H1 (cell line): ENCODE results near the gene RGS3. TPM values are rescaled to one million over a fixed set of nuclear protein-coding genes. Genes with fewer than 3 reads are reported as not detected.

Experiments used
- CTCF ChIA-PET: fragments of 300-600 bp; sonication (Branson Sonifier 250); formaldehyde crosslinking; loops from one replicate; lab custom pipeline; 2021; ENCODE audit not compliant: partially characterized antibody; lab: Charles Lee
- POLR2A ChIA-PET: fragments of 300-600 bp; sonication (Branson Sonifier 250); formaldehyde crosslinking; loops from one replicate; lab custom pipeline; 2021; ENCODE audit warnings: inconsistent platforms; ENCODE audit not compliant: partially characterized antibody; lab: Charles Lee
- DNase-seq, 2 experiments: peaks; one replicate each; pipeline versions ENCODE4 v3.0.0 to v3.0.0-alpha.2; 2010 to 2022; ENCODE audit warnings: low spot score in 2 of 2, low read depth in 1 of 2, mixed read lengths in 1 of 2
- FAIRE-seq: peaks from 2 replicates; lab custom pipeline; 2011; peaks lifted over from hg19 to GRCh38; lab: Jason Lieb, UNC
- H2AFZ ChIP-seq: 2 replicates; pipeline ENCODE4 v1.8.1; 2012; ENCODE audit warnings: low read length, inconsistent platforms
- H2AK5ac ChIP-seq: 2 replicates; pipeline ENCODE4 v1.6.1; 2013; ENCODE audit warnings: low read depth, low read length
- H2BK120ac ChIP-seq: replicated peaks from 2 replicates; pipeline ENCODE3; 2013; ENCODE audit warnings: low read depth, low read length, inconsistent platforms
- H2BK12ac ChIP-seq: 2 replicates; pipeline ENCODE4 v1.6.1; 2013; ENCODE audit warnings: low read depth, low read length
- H2BK15ac ChIP-seq: 2 replicates; pipeline ENCODE4 v1.6.1; 2013; ENCODE audit warnings: low read length
- H2BK20ac ChIP-seq: 2 replicates; pipeline ENCODE4 v1.6.1; 2013; ENCODE audit warnings: low read length
- H2BK5ac ChIP-seq: 2 replicates; pipeline ENCODE4 v1.6.1; 2013; ENCODE audit warnings: low read depth, low read length
- H3K14ac ChIP-seq: 2 replicates; pipeline ENCODE4 v1.6.1; 2013; ENCODE audit warnings: inconsistent platforms; ENCODE audit not compliant: insufficient read length
- H3K18ac ChIP-seq: 2 replicates; pipeline ENCODE4 v1.6.1; 2013; ENCODE audit warnings: low read length; ENCODE audit errors: extremely low read depth
- H3K23ac ChIP-seq: 2 replicates; pipeline ENCODE4 v1.6.1; 2013; ENCODE audit warnings: inconsistent platforms; ENCODE audit not compliant: insufficient read length
- H3K23me2 ChIP-seq: 2 replicates; pipeline ENCODE4 v1.6.1; 2013; ENCODE audit warnings: low read depth, low read length
- H3K27ac ChIP-seq: 2 replicates; pipeline ENCODE4 v1.6.1; 2011; ENCODE audit warnings: low read depth, low read length, inconsistent platforms
- H3K27me3 ChIP-seq, 4 experiments: replicated peaks in 1 of 4; 1 replicate in 1 of 4; 2 replicates in 3 of 4; pipeline versions ENCODE4 v1.6.1 to v1.8.1; 2011 to 2013; ENCODE audit warnings: low read length in 3 of 4, mild to moderate bottlenecking in 3 of 4, inconsistent platforms in 2 of 4, mixed read lengths in 2 of 4, moderate library complexity in 1 of 4; ENCODE audit not compliant: control insufficient read depth in 3 of 4, insufficient read depth in 3 of 4; ENCODE audit errors: extremely low read depth in 1 of 4
- H3K36me3 ChIP-seq, 4 experiments: 2 replicates each; pipeline versions ENCODE4 v1.6.1 to v1.8.1; 2011 to 2013; ENCODE audit warnings: mild to moderate bottlenecking in 4 of 4, low read length in 3 of 4, moderate library complexity in 2 of 4, control low read depth in 1 of 4, inconsistent platforms in 1 of 4; ENCODE audit not compliant: insufficient read depth in 4 of 4, control insufficient read depth in 2 of 4
- H3K4ac ChIP-seq: replicated peaks from 2 replicates; pipeline ENCODE3; 2013; ENCODE audit warnings: low read length, low read depth, mixed read lengths, inconsistent platforms; ENCODE audit not compliant: insufficient read length
- H3K4me1 ChIP-seq, 4 experiments: replicated peaks in 1 of 4; 1 replicate in 1 of 4; 2 replicates in 3 of 4; pipeline versions ENCODE4 v1.6.1 to v1.8.1; 2011 to 2013; ENCODE audit warnings: low read length in 3 of 4, inconsistent platforms in 2 of 4, mixed read lengths in 1 of 4; ENCODE audit not compliant: insufficient read depth in 4 of 4, control insufficient read depth in 3 of 4
- H3K4me2 ChIP-seq, 2 experiments: 2 replicates each; pipeline versions ENCODE4 v1.6.1 to v1.8.1; 2011 to 2013; ENCODE audit warnings: low read depth in 2 of 2, low read length in 2 of 2, control low read depth in 1 of 2, inconsistent platforms in 1 of 2, mild to moderate bottlenecking in 1 of 2; ENCODE audit not compliant: insufficient read depth in 1 of 2
- H3K4me3 ChIP-seq, 4 experiments: fragments of 200-600, 300-600 bp in 1 of 4; sonication (generic), shearing (Covaris generic), sonication (Bioruptor Twin) in 1 of 4; 2 replicates each; pipeline versions ENCODE4 v1.5.1 to v1.8.1; 2011 to 2016; ENCODE audit warnings: low read length in 4 of 4, low read depth in 3 of 4, control low read depth in 2 of 4, inconsistent platforms in 2 of 4, mild to moderate bottlenecking in 2 of 4, mixed read lengths in 1 of 4, moderate library complexity in 1 of 4; ENCODE audit not compliant: insufficient read depth in 2 of 4; ENCODE audit errors: extremely low read depth in 1 of 4
- H3K56ac ChIP-seq: replicated peaks from 2 replicates; pipeline ENCODE3; 2013; ENCODE audit warnings: low read depth, mild to moderate bottlenecking, mixed read lengths, low read length, inconsistent platforms; ENCODE audit not compliant: insufficient read length
- H3K79me1 ChIP-seq: 2 replicates; pipeline ENCODE4 v1.6.1; 2013; ENCODE audit warnings: low read depth, low read length, control low read depth
- H3K79me2 ChIP-seq, 2 experiments: 2 replicates each; pipeline versions ENCODE4 v1.6.1 to v1.8.1; 2012 to 2013; ENCODE audit warnings: low read length in 2 of 2, mild to moderate bottlenecking in 2 of 2, inconsistent platforms in 1 of 2; ENCODE audit not compliant: insufficient read depth in 2 of 2, control insufficient read depth in 1 of 2
- H3K9ac ChIP-seq, 4 experiments: replicated peaks in 1 of 4; 1 replicate in 1 of 4; 2 replicates in 3 of 4; pipeline versions ENCODE4 v1.6.1 to v1.8.1; 2011 to 2013; ENCODE audit warnings: low read depth in 3 of 4, low read length in 3 of 4, control low read depth in 2 of 4, mild to moderate bottlenecking in 2 of 4, moderate library complexity in 2 of 4, inconsistent platforms in 1 of 4; ENCODE audit errors: extremely low read depth in 1 of 4
- H3K9me3 ChIP-seq, 2 experiments: 2 replicates each; pipeline versions ENCODE4 v1.6.1 to v1.8.1; 2012 to 2013; ENCODE audit warnings: mild to moderate bottlenecking in 2 of 2, moderate library complexity in 2 of 2, control low read depth in 1 of 2, inconsistent platforms in 1 of 2, low read depth in 1 of 2, low read length in 1 of 2, mixed read lengths in 1 of 2; ENCODE audit not compliant: insufficient read depth in 2 of 2
- H4K20me1 ChIP-seq, 2 experiments: replicated peaks in 1 of 2; 2 replicates each; pipeline versions ENCODE3 to v1.8.1; 2011 to 2013; ENCODE audit warnings: inconsistent platforms in 2 of 2, low read length in 2 of 2, mild to moderate bottlenecking in 1 of 2; ENCODE audit not compliant: insufficient read depth in 2 of 2, control insufficient read depth in 1 of 2
- H4K5ac ChIP-seq: 2 replicates; pipeline ENCODE4 v1.6.1; 2013; ENCODE audit warnings: low read length, low read depth, mixed read lengths, inconsistent platforms; ENCODE audit not compliant: insufficient read length
- H4K8ac ChIP-seq: 2 replicates; pipeline ENCODE4 v1.8.0; 2013; ENCODE audit warnings: mild to moderate bottlenecking, moderate library complexity, low read length, inconsistent platforms; ENCODE audit not compliant: insufficient read depth; ENCODE audit errors: extremely low read depth
- H4K91ac ChIP-seq: replicated peaks from 2 replicates; pipeline ENCODE3; 2013; ENCODE audit warnings: low read length, mixed read lengths, inconsistent platforms; ENCODE audit not compliant: insufficient read length
- POLR2A ChIP-seq, 2 experiments: IDR thresholded peaks; 1 replicate in 1 of 2; 2 replicates in 1 of 2; pipeline ENCODE4 v1.6.1; 2011; ENCODE audit warnings: low read depth in 2 of 2, low read length in 2 of 2, mild to moderate bottlenecking in 2 of 2; ENCODE audit errors: control extremely low read depth in 1 of 2
- WGBS, 2 experiments: shearing (Covaris generic) in 1 of 2; methylation state at CpG; one replicate each; pipeline versions ENCODE4 v1.1.6 to v1.1.7; 2013 to 2015; ENCODE audit warnings: low lambda C conversion rate in 2 of 2, mixed read lengths in 2 of 2, inconsistent platforms in 1 of 2, low coverage in 1 of 2, missing lambda C conversion rate in 1 of 2; ENCODE audit not compliant: insufficient replicate concordance in 2 of 2, insufficient coverage in 1 of 2, insufficient read length in 1 of 2; ENCODE audit errors: extremely low coverage in 1 of 2, missing lambda C conversion rate in 1 of 2; 5-methylcytosine and 5-hydroxymethylcytosine counted together
- polyA plus RNA-seq, 7 experiments: library from polyadenylated mRNA; depleted of rRNA in 3 of 7; stranded (reverse) in 5 of 7; unstranded in 2 of 7; fragments of >200 nt in 5 of 7; fragments of 200-250 nt in 2 of 7; gene quantifications; 1 replicate in 5 of 7; 2 replicates in 1 of 7; 4 replicates in 1 of 7; pipeline versions ENCODE4 v1.2.1 to v1.2.3, GENCODE V29; 2011 to 2013; ENCODE audit warnings: missing spikeins in 2 of 7, mixed read lengths in 2 of 7
- total RNA-seq: library from RNA; stranded (reverse); fragmentation: NEBNext Ultra II Directional; extraction: Animal tissue kit (Norgen Biotek cat#: 25700); gene quantifications from 2 replicates; pipeline ENCODE4 v1.2.1, GENCODE V29; 2021

The RGS3 gene
- total and polyA plus RNA-seq, 2 of the 8 experiments (the other 6 are each of a cell fraction or from before 2014, with no cell fraction given), result 12.6 to 18.2 TPM

- WGBS, 2 experiments, result 98% methylated on average over 9 of the region's 9 CpGs; no CpG with 5 or more reads in 1 of the 2 experiments
- Histone ChIP-seq H4K20me1 (no peaks in the 10 kb centered on the region), H3K79me1 (no peaks in the 10 kb centered on the region), H3K56ac (no peak overlapping the region), H2AK5ac (no peak overlapping the region), H2BK120ac (no peak overlapping the region), H3K4me1 (peaks cover 0 to 5% (median 2%) of the 10 kb centered on the region in 4 experiments; a peak in 3 of 7 replicates), H3K4me3 (no peak overlapping the region), H3K9me3 (no peaks in the 10 kb centered on the region), H3K79me2 (no peaks in the 10 kb centered on the region), H3K27me3 (no peaks in the 10 kb centered on the region), H2BK15ac (no peak overlapping the region), H3K23me2 (no peaks in the 10 kb centered on the region), H3K4ac (no peak overlapping the region), H3K36me3 (no peaks in the 10 kb centered on the region; a peak in 1 of 8 replicates), H3K18ac (no peak overlapping the region), H2BK20ac (no peak overlapping the region), H3K23ac (no peak overlapping the region), H4K8ac (no peak overlapping the region), H3K27ac (no peak overlapping the region), H4K5ac (no peak overlapping the region), H2BK12ac (no peak overlapping the region), H2AFZ (no peak overlapping the region), H3K4me2 (no peak overlapping the region), H3K14ac (no peak overlapping the region), H2BK5ac (no peak overlapping the region), H3K9ac (no peak overlapping the region), H4K91ac (no peak overlapping the region)
- ChIA-PET POLR2A (no interaction called here), CTCF (interaction anchor here (0.6 to 0.9 kb wide), 5 partner anchors 12 to 172 kb away, joined by 3 read pairs; no protein-coding TSS in a partner anchor)
- FAIRE-seq (no peak), DNase-seq (no peak)
- no peak for TF ChIP-seq POLR2A (IDR thresholded peaks at IDR 0.05; ENCODE audit: control extremely low read depth in 1 of 2, low read depth in 2 of 2, low read length in 2 of 2)
Observed at GRCh38 chr9:113483676-113484257, 20.2 kb downstream of the RGS3 start.
